BLaER1 (cell line): ENCODE measurements around the gene ZNF485.
A peak's percentile ranks its signal among the peaks of the same experiment; 100 is the strongest.

Experiments used
- H3K27ac ChIP-seq: shearing (Covaris generic); formaldehyde crosslinking; 2 replicates; pipeline ENCODE4 v1.8.1; 2022
- H3K27me3 ChIP-seq: shearing (Covaris generic); formaldehyde crosslinking; 2 replicates; pipeline ENCODE4 v1.8.1; 2022
- H3K36me3 ChIP-seq: shearing (Covaris generic); formaldehyde crosslinking; 2 replicates; pipeline ENCODE4 v1.8.1; 2022
- H3K4me1 ChIP-seq: shearing (Covaris generic); formaldehyde crosslinking; 2 replicates; pipeline ENCODE4 v1.8.1; 2022
- H3K4me2 ChIP-seq: shearing (Covaris generic); formaldehyde crosslinking; 2 replicates; pipeline ENCODE4 v1.8.1; 2022
- H3K4me3 ChIP-seq: shearing (Covaris generic); formaldehyde crosslinking; 2 replicates; pipeline ENCODE4 v1.8.1; 2022
- H3K9ac ChIP-seq: shearing (Covaris generic); formaldehyde crosslinking; 2 replicates; pipeline ENCODE4 v1.8.1; 2022
- H3K9me3 ChIP-seq: shearing (Covaris generic); formaldehyde crosslinking; 2 replicates; pipeline ENCODE4 v1.8.1; 2022
- H4K20me1 ChIP-seq: shearing (Covaris generic); formaldehyde crosslinking; 2 replicates; pipeline ENCODE4 v1.8.1; 2022
- Cebpa-rat ChIP-seq: shearing (Covaris generic); IDR thresholded peaks from 2 replicates; pipeline ENCODE4 v1.8.1; 2022

Gene ZNF485

DNA sequence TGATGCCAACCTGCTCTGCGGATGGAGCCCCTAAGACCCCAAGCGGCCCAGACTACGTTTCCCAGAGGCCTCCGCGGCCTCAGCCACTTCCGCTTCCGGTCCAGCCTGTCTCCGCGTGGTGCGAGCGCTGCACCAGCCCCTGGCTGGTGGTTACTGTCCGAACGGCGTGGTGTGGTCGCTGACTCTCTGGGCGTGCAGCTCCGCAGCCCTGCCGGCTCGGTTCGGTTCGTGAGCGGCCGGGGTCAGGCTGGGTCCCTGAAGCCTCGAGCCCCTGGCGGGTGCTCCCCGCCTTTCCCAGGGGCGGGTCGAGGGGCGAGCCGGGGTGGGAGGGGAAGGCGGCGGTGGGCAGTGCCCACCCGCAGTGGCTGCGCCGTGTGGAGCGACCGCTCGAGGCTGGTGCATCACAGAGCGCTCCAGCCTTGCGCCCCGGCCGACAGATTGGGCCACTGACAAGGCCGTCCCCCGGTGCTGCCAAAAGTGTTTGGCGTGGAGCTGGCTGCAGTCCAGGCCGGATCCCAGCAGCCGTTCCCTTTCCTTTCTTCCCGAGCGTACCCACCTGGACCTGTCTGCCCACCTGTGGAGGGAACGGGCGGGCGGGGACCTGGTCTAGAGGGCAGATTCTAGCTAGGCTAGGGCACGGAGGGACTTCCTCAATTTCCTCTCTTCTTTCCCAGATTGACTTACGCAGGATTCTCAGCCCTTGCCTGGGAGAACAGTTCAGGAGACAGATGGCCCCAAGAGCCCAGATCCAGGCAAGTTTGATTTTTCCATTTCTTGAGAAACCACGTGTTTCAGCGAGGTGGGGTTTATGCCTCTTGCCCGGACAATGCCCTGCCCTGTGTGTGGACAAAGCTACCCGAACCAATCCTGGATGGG, at the start of gene ZNF485:
Gene ZNF485 (plus strand): TSS at position 116 of the 876 bp plus-strand sequence. CDS start 613 bp downstream, at position 729.
- Histone ChIP-seq H3K36me3 (peaks cover 35% of the 10 kb centered on the region), H3K9ac (peak within 1 kb of the TSS; percentile 84), H3K27ac (peak within 1 kb of the TSS; percentile 86), H3K27me3 (no peaks in the 10 kb centered on the region), H4K20me1 (no peaks in the 10 kb centered on the region), H3K9me3 (peaks cover 38% of the 10 kb centered on the region), H3K4me3 (peak within 1 kb of the TSS; percentile 80), H3K4me2 (peak within 1 kb of the TSS; percentile 91), H3K4me1 (peaks cover 6% of the 10 kb centered on the region)
- TF ChIP-seq Cebpa-rat, result no peak

DNA sequence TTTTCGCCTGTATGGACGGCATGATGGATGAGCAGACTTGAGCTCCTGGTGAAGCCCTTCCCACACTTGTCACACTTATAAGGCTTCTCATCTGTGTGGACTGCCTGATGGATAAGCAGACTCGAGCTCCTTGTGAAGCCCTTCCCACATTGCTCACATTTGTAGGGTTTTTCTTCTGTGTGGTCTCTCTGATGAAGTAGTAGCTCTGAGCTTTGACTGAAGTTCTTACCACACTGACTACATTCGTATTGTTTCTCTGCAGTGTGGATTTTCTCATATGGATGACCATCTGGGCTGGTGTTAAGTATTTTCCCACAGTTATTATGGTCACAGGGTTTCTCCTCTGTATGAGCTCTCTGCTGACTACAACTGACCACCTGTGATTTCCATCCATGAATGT, 49.0 kb upstream of the ZNF485 start:
- H3K9ac ChIP-seq, result no peak overlapping the region
- H3K4me3 ChIP-seq, result no peak overlapping the region
- no peak for TF ChIP-seq Cebpa-rat
- peaks cover 64% of the 10 kb centered on the region for H3K9me3 ChIP-seq
- peaks cover 42% of the 10 kb centered on the region for H3K36me3 ChIP-seq
- H3K27ac ChIP-seq, result no peak overlapping the region
- no peaks in the 10 kb centered on the region for H4K20me1 ChIP-seq
- H3K27me3 ChIP-seq, result no peaks in the 10 kb centered on the region
- H3K4me1 ChIP-seq, result no peaks in the 10 kb centered on the region
- no peak overlapping the region for H3K4me2 ChIP-seq

DNA sequence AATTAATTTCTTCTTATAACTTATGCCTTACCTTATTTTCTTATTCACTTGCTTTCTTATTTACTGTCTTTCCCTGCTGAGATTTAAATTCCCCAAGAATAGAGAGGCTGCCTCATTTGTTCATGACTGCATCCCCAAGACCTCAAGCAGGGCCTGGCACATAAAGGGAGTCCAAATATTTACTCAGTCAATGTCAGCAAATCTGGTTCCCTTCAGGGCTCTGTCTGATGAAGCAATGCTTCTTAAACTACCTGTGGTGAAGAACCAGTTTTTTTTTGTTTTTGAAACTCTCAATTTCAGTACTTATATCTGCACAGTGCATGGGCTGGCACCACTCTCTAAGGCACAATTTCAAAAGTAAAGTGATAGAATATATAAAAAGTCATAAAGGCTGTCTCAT, 36.6 kb upstream of the ZNF485 start:
- no peaks in the 10 kb centered on the region for H3K27me3 ChIP-seq
- H3K4me3 ChIP-seq, result no peak overlapping the region
- H3K4me1 ChIP-seq, result peaks cover 16% of the 10 kb centered on the region
- no peak overlapping the region for H3K27ac ChIP-seq
- TF ChIP-seq Cebpa-rat, result no peak
- H3K9me3 ChIP-seq, result peaks cover 25% of the 10 kb centered on the region
- H3K36me3 ChIP-seq, result peaks cover 11% of the 10 kb centered on the region
- no peak overlapping the region for H3K4me2 ChIP-seq
- H3K9ac ChIP-seq, result no peak overlapping the region
- H4K20me1 ChIP-seq, result no peaks in the 10 kb centered on the region

DNA sequence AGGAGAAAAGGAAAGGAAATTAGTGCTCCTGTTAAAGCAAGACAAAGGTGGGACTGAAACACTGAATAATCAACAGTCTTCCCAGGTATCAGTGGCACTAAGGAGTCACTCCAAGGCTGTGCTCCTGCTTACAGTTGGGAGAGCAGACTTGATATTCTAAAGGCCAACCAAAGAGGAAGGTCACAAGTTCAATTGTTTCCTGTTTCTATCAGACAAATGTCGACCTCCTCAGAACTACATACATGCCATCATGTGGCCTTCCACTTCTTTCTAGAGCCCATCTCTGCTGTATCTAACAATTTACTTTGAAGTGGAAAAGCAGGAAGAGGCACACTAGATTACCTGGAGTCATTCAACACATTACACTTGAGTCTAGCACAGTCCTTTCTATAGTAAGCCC, 35.3 kb upstream of the ZNF485 start:
- Histone ChIP-seq H3K4me2 (peak overlapping the region; percentile 56), H3K27me3 (no peaks in the 10 kb centered on the region), H3K4me1 (peaks cover 19% of the 10 kb centered on the region), H3K9ac (no peak overlapping the region), H3K9me3 (peaks cover 38% of the 10 kb centered on the region), H3K27ac (no peak overlapping the region), H3K4me3 (no peak overlapping the region), H3K36me3 (peaks cover 10% of the 10 kb centered on the region), H4K20me1 (no peaks in the 10 kb centered on the region)
- TF ChIP-seq Cebpa-rat, result no peak

DNA sequence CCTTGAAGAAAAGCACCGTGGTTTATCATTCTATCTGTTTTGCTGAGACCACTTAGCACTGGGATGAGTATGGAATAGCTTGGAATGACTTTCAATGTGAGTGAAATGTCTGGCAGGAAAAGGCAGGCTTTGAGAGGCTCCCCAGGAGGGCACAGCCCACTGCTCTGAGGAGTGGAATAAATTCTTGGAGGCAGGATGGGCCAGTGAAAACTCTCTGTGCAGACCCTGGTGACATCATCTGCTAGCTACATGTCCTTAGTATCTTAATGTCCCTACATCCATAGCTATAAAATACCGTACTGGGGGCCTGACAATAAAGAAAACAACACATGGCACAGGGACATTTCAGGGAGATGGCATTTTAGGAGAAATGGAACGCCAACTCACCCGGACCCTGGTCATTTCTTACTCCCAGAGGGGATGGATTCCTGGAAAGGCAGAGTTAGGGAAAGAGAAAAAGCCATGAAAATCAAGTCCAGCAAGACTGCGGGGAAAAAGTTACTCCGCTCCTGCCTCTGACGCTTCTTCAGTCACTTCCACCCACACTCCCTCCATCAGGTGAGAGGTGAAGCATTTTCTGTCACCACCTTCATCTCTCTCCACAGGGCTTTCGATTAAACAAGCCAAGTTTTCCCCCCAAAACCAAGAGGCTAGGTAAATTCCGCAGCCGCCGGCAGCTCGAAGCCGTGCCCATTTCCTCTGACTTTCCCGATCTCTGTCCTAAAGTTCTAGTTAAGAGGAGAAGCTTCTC, 32.8 kb upstream of the ZNF485 start:
- Histone ChIP-seq H3K9ac (no peak overlapping the region), H3K27ac (no peak overlapping the region)
- no peak for TF ChIP-seq Cebpa-rat

DNA sequence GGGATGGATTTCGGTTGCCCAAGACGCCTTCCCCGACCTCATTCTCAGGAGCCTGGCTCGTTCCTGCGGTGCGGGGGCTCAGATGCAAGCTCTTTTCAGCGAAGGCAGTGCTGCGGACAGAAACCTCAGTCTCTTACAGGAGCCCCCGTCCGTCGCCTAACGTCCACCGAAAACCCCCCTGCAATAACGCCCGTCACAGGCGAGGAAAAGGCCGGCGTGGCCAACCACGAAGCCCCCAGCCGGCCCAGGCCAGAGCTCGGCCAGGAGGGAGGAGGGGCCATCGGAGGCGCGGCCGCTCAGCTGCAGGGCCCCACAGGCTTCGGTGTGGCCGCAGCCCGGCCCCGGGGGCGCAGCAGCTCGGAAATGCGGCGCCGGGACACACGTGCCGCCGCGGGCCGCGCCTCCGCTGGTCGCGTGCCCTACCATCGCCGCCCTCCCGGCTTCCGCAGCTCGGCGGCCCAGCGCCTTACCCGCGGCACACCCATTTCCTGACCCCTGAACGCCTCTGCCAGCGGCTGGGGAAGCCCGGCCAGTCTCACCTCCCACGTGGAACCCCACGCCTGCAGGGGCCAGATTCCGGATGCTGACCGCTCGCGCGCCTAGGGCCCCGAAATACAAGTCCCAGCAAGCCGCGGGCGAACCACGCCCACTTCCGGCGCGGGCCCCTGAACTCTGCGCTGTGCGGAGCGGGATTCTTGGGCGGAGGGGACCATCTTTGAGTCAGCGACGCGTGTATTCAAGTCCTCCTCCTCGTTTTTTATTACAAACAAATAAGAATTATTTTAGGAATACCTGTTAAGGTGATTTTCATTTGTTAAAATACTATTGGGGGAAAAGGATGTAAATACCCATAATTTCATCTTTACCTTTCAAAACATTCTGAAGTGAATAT, 32.0 kb upstream of the ZNF485 start, which contains the start of gene ZNF239:
Gene ZNF239 (minus strand): TSS at position 616 of the 892 bp plus-strand sequence. CDS start 16,537 bp downstream, outside the sequence.
- Histone ChIP-seq H3K27me3 (no peaks in the 10 kb centered on the region), H3K4me1 (peaks cover 19% of the 10 kb centered on the region), H3K4me3 (peak within 1 kb of the TSS; percentile 66), H4K20me1 (no peaks in the 10 kb centered on the region), H3K27ac (peak within 1 kb of the TSS; percentile 57), H3K9me3 (peaks cover 54% of the 10 kb centered on the region), H3K4me2 (peak within 1 kb of the TSS; percentile 65), H3K36me3 (peaks cover 7% of the 10 kb centered on the region), H3K9ac (no peak within 1 kb of the TSS; the same call in 1 of the 2 replicates)
- TF ChIP-seq Cebpa-rat, result no peak

More for the DNA sequence above, 32.8 kb upstream of the ZNF485 start:
- peaks cover 7% of the 10 kb centered on the region for H3K36me3 ChIP-seq
- H3K9me3 ChIP-seq, result peaks cover 54% of the 10 kb centered on the region
- H3K4me3 ChIP-seq, result peak overlapping the region; percentile 66
- no peaks in the 10 kb centered on the region for H3K27me3 ChIP-seq
- no peaks in the 10 kb centered on the region for H4K20me1 ChIP-seq
- H3K4me1 ChIP-seq, result peaks cover 19% of the 10 kb centered on the region
- peak overlapping the region; percentile 65 for H3K4me2 ChIP-seq

DNA sequence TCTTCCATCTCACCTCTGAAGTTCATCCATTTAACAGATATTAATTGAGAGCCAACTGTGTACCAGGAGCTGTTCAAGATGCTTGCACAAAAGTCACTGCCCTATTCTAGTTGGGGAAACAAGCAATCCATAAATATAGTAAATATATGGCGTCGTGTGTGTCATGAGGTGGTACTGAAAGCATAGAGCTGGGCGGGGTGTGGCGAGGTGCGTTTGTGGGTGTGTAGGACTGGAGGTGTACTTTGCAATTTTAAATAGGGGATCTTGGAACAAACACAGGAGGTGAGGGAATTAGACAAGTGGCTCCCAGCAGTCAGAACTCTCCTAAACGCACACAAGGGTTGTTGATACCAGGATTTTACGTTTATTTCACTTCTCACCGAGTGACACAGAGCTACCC, 31.3 kb upstream of the ZNF485 start:
- Histone ChIP-seq H3K4me1 (peaks cover 19% of the 10 kb centered on the region), H3K9ac (no peak overlapping the region), H3K27ac (no peak overlapping the region), H3K4me2 (peak overlapping the region; percentile 65), H4K20me1 (no peaks in the 10 kb centered on the region), H3K4me3 (peak overlapping the region; percentile 66), H3K36me3 (peaks cover 4% of the 10 kb centered on the region), H3K9me3 (peaks cover 53% of the 10 kb centered on the region), H3K27me3 (no peaks in the 10 kb centered on the region)
- no peak for TF ChIP-seq Cebpa-rat

DNA sequence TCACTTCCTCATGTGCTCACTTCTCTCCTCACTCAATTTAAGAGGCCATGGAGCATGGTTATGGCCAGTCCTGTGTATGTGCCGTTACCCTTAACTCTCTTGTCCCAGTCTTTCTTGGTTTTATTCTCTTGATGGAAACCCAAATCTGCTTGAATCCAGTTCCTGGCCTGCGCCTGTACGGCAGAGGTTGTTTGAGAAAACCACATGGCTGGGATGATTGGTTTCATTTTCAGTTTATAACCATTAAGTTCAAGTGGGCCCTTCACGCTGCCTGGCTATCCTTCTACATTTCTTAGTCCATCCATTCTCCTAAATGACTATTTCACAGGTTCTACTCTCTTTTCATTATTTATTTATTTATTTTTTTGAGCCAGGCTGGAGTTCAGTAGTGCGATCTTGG, 30.2 kb upstream of the ZNF485 start:
- Histone ChIP-seq H4K20me1 (no peaks in the 10 kb centered on the region), H3K36me3 (no peaks in the 10 kb centered on the region), H3K27me3 (no peaks in the 10 kb centered on the region), H3K9me3 (peaks cover 49% of the 10 kb centered on the region), H3K9ac (no peak overlapping the region), H3K4me2 (no peak overlapping the region), H3K4me3 (no peak overlapping the region), H3K4me1 (peaks cover 11% of the 10 kb centered on the region), H3K27ac (no peak overlapping the region)
- no peak for TF ChIP-seq Cebpa-rat

DNA sequence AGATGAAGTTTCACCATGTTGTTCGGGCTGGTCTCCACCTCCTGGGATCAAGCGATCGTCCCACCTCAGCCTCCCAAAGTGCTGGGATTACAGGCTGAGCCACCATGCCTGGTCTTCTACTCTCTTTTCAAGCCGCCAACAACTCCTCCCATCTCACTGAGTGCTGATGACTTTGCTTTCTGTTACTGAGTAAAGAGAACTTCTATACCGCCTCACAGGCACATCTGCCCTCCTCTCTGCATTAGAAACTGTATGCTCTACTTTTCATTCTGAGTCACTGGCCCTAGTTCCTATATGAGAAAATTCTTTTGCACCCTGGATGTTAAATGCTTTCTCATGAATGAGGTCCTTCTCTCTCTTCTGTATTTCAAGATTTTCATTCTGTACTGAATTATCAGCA, 29.7 kb upstream of the ZNF485 start:
- H3K36me3 ChIP-seq, result no peaks in the 10 kb centered on the region
- H3K9me3 ChIP-seq, result peaks cover 49% of the 10 kb centered on the region
- peaks cover 6% of the 10 kb centered on the region; the same call in 1 of the 2 replicates for H3K4me1 ChIP-seq
- H3K27ac ChIP-seq, result no peak overlapping the region
- H3K4me3 ChIP-seq, result no peak overlapping the region
- H4K20me1 ChIP-seq, result no peaks in the 10 kb centered on the region
- TF ChIP-seq Cebpa-rat, result no peak
- no peak overlapping the region for H3K9ac ChIP-seq
- H3K27me3 ChIP-seq, result no peaks in the 10 kb centered on the region
- H3K4me2 ChIP-seq, result no peak overlapping the region
